Retinal pigment epithelial cell (primary cell): ENCODE results near the gene LGALS3.

Experiments used
- DNase-seq: peaks from one replicate; pipeline ENCODE4 v3.0.0-alpha.2; 2010; ENCODE audit warnings: low read depth
- H3K4me3 ChIP-seq: 2 replicates; pipeline ENCODE4 v1.5.1; 2011; ENCODE audit warnings: mild to moderate bottlenecking, low read length, control low read depth, moderate library complexity
- TF ChIP-seq, protein P1 (sequence below): conservative IDR thresholded peaks from 2 replicates; pipeline ENCODE4 v1.5.1; 2011; ENCODE audit warnings: low read depth, low read length, control low read depth, inconsistent platforms

LGALS3 gene

DNA sequence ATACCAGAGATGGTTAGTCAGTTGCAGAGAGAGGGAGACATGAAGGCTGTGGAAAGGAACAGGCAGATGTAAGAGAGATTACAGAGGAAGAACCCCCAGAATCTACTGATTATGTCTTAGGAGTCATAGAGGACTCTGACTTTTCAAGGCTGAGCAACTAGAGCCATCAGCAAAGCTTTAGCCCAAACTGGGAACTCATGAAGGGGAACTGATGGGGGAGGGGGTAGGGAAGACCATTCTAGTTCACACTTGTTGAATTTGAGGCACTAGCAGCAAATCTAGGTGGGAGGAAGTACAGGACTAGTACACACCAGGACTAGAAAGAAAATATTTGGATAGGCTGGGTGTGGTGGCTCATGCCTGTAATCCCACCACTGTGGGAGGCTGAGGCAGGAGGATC, 10.1 kb downstream of the LGALS3 start:
- DNase-seq: no peak
- no peak overlapping the region for H3K4me3 ChIP-seq

DNA sequence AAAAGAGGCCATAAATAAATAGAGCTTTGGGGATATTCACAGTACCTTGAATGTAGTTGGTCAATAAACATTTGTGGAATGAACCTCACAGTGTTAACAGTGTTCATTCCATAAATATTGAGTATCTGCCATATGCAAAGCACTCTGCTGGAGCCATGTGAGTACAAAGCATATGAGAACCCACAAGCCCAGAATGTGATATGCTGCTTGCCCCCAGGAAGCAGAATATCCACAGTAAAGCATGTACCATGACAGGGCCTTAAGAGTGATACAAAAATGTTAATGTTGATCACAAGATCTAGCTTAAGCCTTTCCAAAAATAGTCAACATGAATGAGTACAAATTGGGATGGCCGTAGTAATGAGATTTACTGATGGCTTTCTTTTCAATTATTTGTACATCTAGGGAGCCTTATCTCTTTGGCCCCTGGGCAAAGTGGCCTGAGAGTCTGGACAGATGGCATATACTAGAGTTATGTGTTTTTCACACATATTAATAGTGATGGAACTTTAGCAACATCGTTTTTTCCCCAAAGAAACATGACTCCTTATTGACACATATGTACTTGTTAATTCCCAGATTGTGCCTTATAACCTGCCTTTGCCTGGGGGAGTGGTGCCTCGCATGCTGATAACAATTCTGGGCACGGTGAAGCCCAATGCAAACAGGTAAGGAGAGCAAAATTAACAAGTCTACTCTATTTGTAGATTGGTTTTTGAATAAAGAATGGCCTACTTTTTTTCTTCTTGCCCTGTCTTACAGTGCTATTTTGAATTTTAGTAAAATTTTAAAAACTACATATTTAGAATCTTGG, 10.9 kb downstream of the LGALS3 start:
- TF ChIP-seq, protein P1, sequence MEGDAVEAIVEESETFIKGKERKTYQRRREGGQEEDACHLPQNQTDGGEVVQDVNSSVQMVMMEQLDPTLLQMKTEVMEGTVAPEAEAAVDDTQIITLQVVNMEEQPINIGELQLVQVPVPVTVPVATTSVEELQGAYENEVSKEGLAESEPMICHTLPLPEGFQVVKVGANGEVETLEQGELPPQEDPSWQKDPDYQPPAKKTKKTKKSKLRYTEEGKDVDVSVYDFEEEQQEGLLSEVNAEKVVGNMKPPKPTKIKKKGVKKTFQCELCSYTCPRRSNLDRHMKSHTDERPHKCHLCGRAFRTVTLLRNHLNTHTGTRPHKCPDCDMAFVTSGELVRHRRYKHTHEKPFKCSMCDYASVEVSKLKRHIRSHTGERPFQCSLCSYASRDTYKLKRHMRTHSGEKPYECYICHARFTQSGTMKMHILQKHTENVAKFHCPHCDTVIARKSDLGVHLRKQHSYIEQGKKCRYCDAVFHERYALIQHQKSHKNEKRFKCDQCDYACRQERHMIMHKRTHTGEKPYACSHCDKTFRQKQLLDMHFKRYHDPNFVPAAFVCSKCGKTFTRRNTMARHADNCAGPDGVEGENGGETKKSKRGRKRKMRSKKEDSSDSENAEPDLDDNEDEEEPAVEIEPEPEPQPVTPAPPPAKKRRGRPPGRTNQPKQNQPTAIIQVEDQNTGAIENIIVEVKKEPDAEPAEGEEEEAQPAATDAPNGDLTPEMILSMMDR: no peak

More for the DNA sequence above, 10.1 kb downstream of the LGALS3 start:
- TF ChIP-seq, protein P1: no peak

GRCh38 chr14:55141825-55142224, 12.8 kb downstream of the LGALS3 start:
- no peak for DNase-seq
- TF ChIP-seq, protein P1: no peak

More for the DNA sequence above, 10.9 kb downstream of the LGALS3 start:
- no peak overlapping the region for H3K4me3 ChIP-seq
- DNase-seq: no peak

DNA sequence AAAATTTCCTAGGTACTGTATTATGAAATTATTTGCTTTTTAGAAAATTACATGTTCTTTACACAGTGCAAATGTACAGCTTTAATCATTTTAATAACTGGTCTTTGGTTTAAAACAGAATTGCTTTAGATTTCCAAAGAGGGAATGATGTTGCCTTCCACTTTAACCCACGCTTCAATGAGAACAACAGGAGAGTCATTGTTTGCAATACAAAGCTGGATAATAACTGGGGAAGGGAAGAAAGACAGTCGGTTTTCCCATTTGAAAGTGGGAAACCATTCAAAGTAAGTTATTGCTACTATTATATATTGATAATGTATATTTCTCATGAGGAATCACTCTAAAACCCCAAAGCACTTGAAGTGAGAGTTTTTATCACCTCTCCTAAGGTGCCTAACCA, 13.4 kb downstream of the LGALS3 start:
- TF ChIP-seq, protein P1: no peak
- no peak for DNase-seq
- H3K4me3 ChIP-seq: no peak overlapping the region

More at GRCh38 chr14:55141825-55142224, 12.8 kb downstream of the LGALS3 start:
- no peak overlapping the region for H3K4me3 ChIP-seq

DNA sequence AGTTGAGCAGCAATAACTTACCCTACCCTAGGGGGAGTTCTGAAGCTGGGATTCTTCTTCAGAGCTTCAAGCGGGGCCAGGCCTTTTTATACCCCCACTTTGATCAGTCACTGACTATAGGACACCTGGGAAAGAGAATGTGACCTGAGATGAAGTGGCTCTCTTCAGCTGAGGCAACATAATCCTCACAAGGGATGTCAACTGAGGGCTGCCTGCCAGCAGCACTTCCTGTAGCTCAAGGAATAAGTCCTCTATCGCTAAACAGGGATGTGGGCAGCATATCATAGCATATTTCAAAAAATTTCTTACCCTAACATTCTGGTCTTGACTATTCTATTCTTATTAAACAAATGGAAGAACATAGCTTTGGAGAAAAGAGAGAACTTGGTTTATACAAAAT, 17.4 kb downstream of the LGALS3 start:
- DNase-seq: no peak
- TF ChIP-seq, protein P1: no peak

GRCh38 chr14:55151601-55152000, 22.5 kb downstream of the LGALS3 start:
- no peak for DNase-seq
- no peak overlapping the region for H3K4me3 ChIP-seq
- TF ChIP-seq, protein P1: no peak

More for the DNA sequence above, 17.4 kb downstream of the LGALS3 start:
- no peak overlapping the region for H3K4me3 ChIP-seq
